HTERT RPE-1 (cell line): ENCODE measurements around the gene CTNNA2.

ENCODE experiments used
- in situ Hi-C: fragments of 300-500 bp; cut with MboI; formaldehyde crosslinking; loops from 4 replicates; pipeline ENCODE4 v1.14.3; 2020; ENCODE audit warnings: low sequenced_read_pairs

The CTNNA2 gene

DNA sequence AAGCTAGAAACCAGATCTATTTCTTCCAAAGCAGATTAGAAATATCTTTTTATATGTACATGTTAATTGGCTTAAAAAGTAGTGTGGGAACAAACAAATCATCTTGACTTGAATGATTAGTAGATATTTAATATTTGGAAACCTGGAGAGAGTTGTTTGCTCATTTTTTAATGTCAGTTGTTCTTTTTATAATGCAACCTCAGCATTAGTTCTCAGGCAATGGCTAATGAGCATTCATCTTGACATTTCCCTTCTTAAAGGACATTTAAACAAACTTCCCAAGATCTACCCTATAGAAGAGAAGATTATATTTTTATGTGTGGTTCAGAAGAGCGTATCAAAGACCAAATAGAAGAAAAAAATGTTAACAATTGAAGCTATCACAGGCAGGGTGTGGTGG lies 334.0 kb downstream of the CTNNA2 start:
- in situ Hi-C loops: no loop called here

DNA sequence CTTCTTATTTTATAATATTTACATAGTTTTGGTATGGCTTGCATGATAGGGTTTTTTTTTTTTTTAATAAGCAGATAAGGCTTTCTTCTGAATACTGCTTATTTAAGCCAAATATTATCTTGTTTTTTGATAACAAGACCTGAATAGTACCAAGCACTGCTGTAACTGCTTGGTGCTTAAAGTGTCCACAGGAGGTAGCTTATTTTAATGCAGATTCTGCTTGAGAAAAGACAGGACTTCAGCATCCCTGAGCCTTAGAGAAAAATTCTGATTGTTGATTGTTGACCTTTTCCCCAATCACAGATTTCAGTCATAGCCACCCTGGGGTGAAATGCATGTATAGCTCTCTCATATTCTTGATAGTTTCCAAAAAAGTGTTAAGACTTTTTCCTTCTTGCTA lies 336.4 kb downstream of the CTNNA2 start:
- in situ Hi-C loops: no loop called here

DNA sequence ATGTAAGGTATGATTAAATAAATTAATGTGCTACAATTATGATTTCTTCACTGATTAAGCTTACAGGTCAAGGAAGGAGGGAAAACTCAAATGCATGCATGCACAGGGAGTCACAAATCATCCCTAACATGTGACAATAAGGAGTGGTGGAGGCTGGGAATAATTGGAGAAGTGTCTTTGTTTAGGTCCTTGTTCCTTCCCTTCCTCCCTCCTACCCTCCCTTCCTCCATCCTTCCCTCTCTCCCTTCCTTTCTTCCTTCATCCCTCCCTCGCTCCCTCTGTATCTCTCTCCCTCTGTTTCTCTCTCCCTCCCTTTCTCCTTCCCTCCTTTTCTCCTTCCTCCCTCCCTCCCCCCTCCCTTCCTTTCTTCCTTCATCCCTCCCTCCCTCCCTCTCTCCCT lies 337.1 kb downstream of the CTNNA2 start:
- in situ Hi-C loops: no loop called here

DNA sequence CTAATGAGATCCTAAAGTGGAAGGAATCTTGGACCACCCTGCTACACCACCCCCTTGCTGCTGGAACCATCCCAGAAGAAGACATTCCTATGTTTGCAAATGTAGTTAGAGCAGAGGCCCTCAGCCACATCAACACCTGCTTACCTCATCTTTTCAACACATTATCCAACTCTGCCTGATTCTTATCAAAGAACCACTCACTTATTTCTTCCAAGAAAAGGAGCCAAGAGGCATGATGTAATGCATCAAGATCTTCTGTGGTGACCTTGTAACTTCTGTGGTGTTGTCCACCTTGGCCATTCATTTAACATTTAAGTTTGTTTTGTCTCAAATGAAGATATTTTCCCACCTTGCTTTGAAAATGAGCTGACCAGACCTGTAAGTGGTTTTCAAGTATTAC lies 338.1 kb downstream of the CTNNA2 start:
- in situ Hi-C loops: no loop called here

DNA sequence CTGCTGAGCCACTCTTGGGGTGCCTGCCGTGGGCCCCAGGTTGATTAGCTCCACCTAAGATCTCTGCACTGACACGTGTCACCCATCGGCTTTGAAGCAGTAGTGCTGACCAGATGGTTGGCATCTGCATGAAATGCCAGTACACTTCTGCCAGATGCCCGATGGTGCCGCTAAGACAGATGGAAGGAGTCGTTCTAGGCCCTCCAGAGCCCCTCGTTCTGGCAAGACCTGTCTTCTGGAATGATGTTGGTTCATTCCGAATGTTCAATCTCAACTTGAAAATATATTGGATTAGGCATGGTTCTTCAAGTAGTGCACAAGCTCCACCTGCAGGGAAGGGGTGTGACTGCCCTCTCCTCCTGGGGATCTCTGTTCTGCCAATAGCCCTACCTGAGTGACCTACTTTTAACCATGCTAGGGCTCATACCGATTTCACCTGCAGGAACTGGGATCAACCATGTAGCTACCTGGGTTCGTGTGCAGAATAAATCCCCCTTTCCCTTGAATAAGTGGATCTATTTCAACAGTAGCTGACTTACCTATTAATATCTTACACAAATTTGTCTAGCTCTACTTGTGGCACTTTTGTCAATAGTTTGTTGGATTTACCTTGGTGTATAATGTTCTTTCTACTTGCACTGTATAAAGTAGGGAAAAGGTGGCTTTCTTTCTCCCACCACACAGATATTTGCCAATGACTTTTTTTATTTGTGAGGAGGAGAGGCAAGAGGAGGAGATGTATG lies 342.6 kb downstream of the CTNNA2 start:
- in situ Hi-C loops: no loop called here

DNA sequence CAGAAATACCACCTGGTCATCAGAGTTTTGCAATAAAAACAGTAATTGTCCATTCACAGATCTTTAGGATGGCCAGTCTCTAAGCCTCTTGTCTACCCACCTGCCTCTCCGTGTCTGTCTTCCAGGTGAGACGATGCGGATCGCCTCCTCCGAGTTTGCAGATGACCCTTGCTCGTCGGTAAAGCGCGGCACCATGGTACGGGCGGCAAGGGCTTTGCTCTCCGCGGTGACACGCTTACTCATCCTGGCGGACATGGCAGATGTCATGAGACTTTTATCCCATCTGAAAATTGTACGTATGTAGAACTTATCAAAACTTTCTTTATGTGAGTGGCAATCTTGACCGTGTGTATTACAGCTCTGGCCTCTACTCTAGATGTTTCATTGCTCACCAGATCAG lies 345.0 kb downstream of the CTNNA2 start:
- in situ Hi-C loops: no loop called here

DNA sequence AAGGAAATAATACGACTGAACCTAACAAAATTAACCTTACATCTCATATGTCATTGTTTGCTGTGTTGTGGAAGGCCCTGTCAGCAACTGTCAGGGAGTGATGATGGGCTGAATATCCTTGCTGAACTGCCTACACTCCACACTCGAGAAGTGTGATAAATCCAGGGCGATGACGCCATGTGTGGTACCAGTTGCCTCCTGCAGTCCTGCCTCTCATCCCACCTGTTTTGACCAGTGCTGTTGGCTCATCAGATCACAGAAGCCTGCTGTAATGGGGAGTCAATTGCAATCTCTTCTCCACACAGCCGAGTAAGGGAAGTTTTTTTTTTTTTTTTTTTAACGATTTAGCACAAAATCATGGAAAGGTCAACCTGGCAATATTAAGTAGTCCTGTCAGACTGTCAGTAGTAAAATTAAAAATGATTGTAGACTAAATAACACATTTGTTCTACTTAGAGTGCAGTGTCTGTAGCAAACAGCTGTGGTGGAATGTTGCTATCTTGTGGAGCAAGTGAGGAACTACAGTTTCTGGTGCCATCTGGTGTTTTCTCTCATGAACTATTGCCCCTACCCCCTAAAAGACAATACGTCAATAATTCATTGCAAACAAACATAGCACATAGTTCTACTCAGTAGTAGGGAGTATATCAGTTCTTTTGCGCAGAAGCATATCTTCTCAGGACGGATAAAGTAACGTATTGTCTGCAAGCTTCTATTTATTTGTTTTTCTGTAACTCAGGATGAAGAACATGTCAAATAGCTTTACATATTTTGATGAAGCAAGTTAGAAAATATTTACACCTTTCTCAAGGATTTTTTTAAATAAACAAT lies 347.6 kb downstream of the CTNNA2 start:
- in situ Hi-C loops: no loop called here

DNA sequence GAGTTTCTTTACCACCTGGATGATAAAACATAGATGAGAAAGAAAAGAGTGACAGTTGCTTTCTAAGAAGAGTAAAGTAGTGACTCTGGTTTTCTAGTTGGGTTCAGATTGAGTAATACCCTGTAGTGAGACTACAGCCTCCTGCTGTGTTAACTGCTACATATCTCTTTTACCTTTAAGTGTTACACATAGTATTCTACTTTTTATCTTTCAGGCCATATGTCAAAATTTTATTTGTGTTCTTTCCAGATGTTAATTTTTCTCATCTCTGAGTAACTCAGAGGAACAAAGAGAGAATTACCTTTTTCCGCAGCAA lies 348.2 kb downstream of the CTNNA2 start:
- in situ Hi-C loops: no loop called here

DNA sequence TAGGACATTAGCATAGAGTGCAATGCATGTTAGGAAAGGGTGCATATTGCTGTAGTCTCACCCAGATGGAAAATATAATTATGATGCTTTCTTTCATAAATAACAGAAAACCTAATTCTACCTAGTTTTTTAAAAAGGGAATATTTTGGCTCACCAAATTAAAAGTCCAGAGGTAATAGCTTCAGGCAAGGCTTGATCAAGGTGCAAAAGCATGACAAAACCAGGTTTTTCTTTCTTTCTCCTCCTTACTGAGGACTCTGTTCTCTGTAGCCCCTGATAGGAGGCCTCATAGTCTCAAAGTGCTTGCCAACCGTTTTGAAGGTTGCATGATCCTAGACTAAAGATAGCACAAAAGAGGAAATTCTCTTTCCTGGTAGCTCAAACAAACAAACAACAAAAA lies 349.9 kb downstream of the CTNNA2 start:
- in situ Hi-C loops: no loop called here

DNA sequence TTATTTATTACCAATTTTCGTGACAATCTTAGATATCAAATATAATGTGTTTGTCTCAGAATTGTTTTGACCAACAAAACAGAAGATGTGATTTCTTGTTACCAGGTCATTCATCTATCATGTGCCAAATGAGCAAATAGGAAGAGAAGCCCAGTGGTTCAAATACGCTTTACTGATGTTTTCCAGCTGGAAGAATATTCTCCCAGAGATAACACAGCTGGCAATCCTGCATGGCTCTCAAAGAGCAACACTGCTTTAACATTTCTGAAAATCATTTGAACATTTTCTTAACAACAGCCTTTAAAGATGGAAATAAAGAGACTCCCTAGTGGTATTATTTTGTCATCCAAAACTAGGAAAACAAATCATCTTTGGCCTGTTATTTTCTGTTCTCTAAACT lies 359.8 kb downstream of the CTNNA2 start:
- in situ Hi-C loops: no loop called here

DNA sequence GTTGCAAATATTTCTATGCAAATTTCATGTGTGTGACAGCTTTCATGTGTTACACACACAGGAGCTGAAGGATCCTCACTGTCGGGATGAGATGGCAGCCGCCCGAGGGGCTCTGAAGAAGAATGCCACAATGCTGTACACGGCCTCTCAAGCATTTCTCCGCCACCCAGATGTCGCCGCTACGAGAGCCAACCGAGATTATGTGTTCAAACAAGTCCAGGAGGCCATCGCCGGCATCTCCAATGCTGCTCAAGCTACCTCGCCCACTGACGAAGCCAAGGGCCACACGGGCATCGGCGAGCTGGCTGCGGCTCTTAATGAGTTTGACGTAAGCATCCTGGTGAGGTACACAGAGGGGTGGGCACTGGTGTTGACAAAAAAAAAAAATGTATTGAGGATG lies 361.2 kb downstream of the CTNNA2 start:
- in situ Hi-C loops: no loop called here

DNA sequence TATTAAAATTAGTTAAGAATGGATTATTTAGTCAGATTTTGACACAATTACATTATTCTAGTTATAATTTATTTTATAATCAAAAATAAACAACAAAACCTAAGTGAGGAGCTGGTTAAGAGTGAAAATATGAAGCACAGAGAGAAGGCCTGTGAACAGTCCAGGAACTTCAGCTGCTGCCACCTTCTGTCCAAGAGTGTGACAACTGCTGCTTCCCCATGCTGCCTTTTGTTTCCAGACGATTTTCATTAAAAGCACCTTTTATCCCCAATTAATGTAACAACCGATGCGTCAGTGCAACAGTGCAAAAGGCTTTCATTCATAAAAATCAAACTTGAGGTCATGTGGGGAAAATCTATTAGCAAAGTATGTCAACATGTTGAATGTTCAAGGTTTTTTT lies 363.6 kb downstream of the CTNNA2 start:
- in situ Hi-C loops: no loop called here

DNA sequence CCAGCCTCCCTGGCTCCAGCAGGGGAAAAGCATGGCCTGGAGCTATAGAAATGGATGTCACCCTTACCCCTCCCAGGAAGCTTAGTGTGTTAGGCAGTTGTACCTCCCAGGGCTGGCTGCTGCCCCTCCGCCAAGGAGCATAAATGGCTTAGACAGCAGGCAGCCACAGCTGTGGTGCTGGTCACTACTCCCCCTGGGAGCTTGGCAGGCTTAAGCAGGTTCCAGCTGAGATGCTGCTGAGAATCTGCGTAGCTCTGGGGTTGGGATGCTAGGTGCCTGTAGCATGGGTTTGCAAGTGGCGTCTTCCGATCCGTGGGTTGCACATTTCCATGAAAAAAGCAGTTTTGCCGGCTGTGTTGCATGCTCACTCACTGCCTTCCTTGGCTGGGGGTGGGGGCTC lies 369.7 kb downstream of the CTNNA2 start:
- in situ Hi-C loops: no loop called here

DNA sequence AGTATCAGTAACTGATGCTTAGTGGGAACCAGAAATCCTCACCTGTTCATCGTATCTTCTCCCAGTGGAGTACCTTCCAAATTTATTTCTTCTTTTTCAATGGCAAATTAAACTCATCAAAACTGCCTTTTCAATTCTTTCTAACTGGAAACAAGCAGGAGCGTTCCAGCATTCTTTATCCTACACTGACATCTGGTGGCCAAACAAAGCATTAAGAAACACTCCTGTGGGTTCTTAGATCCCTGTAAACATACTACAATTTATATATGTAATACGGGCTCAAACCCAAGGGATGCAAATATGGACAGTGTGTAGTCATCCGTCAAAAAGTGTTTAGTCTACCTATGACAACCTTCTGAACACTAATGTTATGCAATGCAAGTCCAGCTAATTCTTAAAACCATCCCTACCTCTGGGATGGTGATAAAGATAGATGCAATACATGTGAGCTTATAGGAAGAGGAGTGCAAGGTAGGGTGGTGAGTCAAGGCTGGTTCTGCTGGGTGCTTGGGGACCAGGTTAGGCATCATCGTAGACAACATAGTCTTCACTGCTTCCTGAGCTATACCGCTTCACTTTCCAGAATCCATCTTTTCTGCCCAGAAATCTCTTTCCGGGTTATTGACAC lies 375.0 kb downstream of the CTNNA2 start:
- in situ Hi-C loops: no loop called here

DNA sequence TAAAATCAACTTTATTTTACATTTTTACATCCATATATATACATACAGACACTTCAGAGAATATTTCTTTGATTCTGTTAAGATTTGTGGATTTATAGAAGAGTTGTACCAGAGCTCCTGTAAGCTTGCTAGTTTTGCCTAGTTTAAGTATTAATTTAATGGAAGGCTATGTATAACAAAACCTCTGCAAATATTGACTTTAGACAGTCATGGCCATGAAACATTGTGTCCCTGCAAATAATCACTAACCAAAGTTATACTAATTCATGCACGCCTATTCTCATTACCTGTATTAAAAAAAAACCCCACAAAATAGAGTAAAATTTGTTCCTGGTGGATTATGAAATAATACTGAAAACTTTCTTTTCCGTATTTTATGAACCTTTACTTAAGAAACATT lies 379.3 kb downstream of the CTNNA2 start:
- in situ Hi-C loops: no loop called here

DNA sequence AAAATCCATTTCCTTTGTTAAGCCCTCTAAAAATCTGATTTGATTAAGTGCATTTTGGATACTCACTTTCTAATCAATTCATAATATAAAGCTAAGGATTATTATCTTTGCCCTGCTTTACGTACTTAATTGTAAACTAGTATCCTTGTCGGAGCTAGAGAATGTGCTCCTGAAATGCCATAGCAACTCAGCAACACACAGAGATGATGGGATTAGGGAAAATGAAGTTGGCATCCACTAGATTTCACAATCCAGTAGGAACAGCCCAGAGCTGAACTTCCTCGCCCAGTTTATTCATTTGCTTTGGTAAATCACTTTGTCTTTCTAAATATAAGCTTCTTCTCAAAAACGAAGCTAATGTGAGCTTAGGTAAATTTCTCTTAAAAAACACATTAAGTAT lies 386.3 kb downstream of the CTNNA2 start:
- in situ Hi-C loops: no loop called here

DNA sequence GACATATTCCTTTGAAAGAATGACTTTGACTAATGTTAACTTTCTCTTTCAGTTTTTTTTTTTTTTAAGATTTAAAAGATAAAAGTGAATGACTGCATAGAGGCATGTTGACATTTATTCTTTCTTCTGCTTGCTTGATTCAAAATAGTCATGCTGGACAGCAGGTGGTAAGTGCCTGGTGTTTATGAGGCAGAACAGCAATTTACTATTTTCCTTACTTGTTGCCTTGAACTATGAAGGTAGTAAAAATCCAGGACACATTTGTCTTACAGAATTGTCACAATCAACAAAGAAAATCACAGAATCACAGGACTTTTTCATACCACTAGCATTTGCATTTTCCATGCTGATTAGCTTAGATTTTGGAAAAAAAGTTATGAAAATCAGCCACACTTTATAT lies 388.3 kb downstream of the CTNNA2 start:
- in situ Hi-C loops: no loop called here

DNA sequence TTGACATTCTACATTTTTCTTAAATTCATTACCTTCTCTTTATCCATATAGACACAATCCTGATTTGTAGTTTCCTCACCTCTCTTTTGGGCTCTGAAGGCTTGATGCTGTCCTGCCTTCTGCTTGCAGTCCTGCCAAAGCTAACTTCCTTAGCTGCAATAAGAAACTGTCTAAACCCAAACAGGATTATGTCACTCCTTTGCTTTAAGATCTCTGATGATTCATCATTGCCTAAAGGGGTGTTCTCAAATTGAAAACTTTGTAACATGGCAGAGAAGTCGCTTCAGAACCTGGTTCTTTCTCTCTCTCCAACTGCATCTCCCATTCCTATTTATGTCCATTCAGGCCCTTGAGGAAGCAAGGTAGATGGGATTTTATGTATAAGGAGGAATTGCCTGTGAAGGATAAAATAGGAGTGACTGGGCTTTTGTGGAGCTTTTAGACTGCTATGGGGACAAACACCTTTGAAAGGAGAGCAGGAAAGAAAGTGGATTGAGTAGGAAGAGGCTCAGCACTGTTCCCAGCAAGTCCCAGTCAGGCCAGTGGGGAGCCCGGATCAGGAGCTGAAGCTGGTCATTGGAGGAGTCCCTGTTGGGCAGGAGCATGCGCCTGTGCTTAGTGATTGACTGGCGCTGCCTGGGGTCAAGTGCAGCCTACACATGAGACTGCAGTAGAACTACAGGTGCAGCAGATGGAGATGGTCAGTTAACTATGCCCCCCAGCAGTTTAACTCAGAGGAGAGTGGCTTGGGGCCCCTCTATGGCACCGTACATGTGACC lies 390.6 kb downstream of the CTNNA2 start:
- in situ Hi-C loops: no loop called here

DNA sequence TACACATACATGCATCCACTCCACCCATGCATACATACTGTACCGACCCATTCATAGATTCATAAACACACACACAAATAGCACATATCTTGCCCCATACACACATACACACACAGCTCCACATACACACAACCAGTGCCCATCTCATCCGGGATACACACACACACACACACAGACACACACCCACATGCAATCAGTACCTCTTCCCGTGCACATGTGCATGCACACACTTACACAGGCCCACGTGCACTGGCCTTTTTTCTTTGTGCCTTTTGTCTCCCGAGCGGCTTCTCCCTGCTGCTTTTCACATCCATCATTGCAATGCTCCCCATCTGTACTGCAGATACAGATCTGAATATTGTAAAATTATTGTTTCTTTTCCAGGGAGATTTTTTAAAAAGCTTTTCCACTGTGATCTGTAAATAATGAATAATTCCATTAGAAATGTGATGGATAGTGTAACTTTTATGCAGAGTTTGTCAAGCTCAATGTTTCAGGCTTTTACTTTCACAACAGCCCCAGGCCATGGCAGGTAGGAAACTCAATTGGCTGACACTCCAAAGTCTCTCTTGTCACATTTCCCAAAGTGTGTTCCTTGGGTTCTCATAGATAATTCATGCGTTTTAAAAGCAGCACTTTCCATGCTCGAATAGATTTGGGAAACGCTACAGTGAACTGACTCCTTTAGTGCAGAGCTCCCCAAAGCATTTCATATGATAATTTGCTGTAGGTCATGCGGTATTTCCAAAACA lies 393.5 kb downstream of the CTNNA2 start:
- in situ Hi-C loops: no loop called here

DNA sequence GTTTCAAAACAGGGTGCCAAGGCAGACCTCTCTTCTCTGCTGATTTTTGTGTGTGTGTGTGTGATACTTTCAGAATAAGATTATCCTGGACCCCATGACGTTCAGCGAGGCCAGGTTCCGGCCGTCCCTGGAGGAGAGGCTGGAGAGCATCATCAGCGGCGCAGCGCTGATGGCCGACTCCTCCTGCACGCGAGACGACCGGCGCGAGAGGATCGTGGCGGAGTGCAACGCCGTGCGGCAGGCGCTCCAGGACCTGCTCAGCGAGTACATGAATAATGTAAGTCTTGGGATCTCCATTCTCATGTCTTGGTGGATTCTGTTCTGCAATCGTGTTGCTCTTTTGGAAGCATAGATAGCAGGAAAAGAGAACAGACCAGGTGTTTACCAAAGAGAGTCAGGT lies 396.7 kb downstream of the CTNNA2 start:
- in situ Hi-C loops: no loop called here

DNA sequence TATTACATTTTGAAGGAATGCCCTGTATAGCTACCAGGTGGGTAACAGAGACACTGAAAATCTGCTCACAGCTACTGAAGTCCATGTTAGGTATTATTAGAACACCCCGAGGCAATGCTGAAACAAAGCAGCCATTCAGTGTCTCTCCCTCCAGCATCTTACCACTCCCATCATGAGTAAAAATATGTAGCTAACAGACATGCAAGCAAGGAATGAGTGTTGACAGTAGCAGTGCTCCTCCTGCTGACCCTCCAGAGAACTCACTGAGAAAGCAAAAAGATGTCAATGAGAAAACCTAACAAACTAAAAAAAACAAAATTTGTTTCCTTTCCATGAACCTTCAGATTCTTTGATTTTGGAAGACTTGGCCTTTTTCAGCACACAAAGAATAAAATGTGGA lies 397.8 kb downstream of the CTNNA2 start:
- in situ Hi-C loops: no loop called here
